H1 (cell line): ENCODE measurements around the gene MCC. TPM values are rescaled to one million over a fixed set of nuclear protein-coding genes. Genes with fewer than 3 reads are reported as not detected.

Experiments
- CTCF ChIA-PET: fragments of 300-600 bp; sonication (Branson Sonifier 250); formaldehyde crosslinking; loops from one replicate; lab custom pipeline; 2021; ENCODE audit not compliant: partially characterized antibody; lab: Charles Lee
- POLR2A ChIA-PET: fragments of 300-600 bp; sonication (Branson Sonifier 250); formaldehyde crosslinking; loops from one replicate; lab custom pipeline; 2021; ENCODE audit warnings: inconsistent platforms; ENCODE audit not compliant: partially characterized antibody; lab: Charles Lee
- DNase-seq, 2 experiments: peaks; one replicate each; pipeline versions ENCODE4 v3.0.0 to v3.0.0-alpha.2; 2010 to 2022; ENCODE audit warnings: low spot score in 2 of 2, low read depth in 1 of 2, mixed read lengths in 1 of 2
- FAIRE-seq: peaks from 2 replicates; lab custom pipeline; 2011; peaks lifted over from hg19 to GRCh38; lab: Jason Lieb, UNC
- H2AFZ ChIP-seq: 2 replicates; pipeline ENCODE4 v1.8.1; 2012; ENCODE audit warnings: low read length, inconsistent platforms
- H2AK5ac ChIP-seq: 2 replicates; pipeline ENCODE4 v1.6.1; 2013; ENCODE audit warnings: low read depth, low read length
- H2BK120ac ChIP-seq: replicated peaks from 2 replicates; pipeline ENCODE3; 2013; ENCODE audit warnings: low read depth, low read length, inconsistent platforms
- H2BK12ac ChIP-seq: 2 replicates; pipeline ENCODE4 v1.6.1; 2013; ENCODE audit warnings: low read depth, low read length
- H2BK15ac ChIP-seq: 2 replicates; pipeline ENCODE4 v1.6.1; 2013; ENCODE audit warnings: low read length
- H2BK20ac ChIP-seq: 2 replicates; pipeline ENCODE4 v1.6.1; 2013; ENCODE audit warnings: low read length
- H2BK5ac ChIP-seq: 2 replicates; pipeline ENCODE4 v1.6.1; 2013; ENCODE audit warnings: low read depth, low read length
- H3K14ac ChIP-seq: 2 replicates; pipeline ENCODE4 v1.6.1; 2013; ENCODE audit warnings: inconsistent platforms; ENCODE audit not compliant: insufficient read length
- H3K18ac ChIP-seq: 2 replicates; pipeline ENCODE4 v1.6.1; 2013; ENCODE audit warnings: low read length; ENCODE audit errors: extremely low read depth
- H3K23ac ChIP-seq: 2 replicates; pipeline ENCODE4 v1.6.1; 2013; ENCODE audit warnings: inconsistent platforms; ENCODE audit not compliant: insufficient read length
- H3K23me2 ChIP-seq: 2 replicates; pipeline ENCODE4 v1.6.1; 2013; ENCODE audit warnings: low read depth, low read length
- H3K27ac ChIP-seq: 2 replicates; pipeline ENCODE4 v1.6.1; 2011; ENCODE audit warnings: low read depth, low read length, inconsistent platforms
- H3K27me3 ChIP-seq, 4 experiments: replicated peaks in 1 of 4; 1 replicate in 1 of 4; 2 replicates in 3 of 4; pipeline versions ENCODE4 v1.6.1 to v1.8.1; 2011 to 2013; ENCODE audit warnings: low read length in 3 of 4, mild to moderate bottlenecking in 3 of 4, inconsistent platforms in 2 of 4, mixed read lengths in 2 of 4, moderate library complexity in 1 of 4; ENCODE audit not compliant: control insufficient read depth in 3 of 4, insufficient read depth in 3 of 4; ENCODE audit errors: extremely low read depth in 1 of 4
- H3K36me3 ChIP-seq, 4 experiments: 2 replicates each; pipeline versions ENCODE4 v1.6.1 to v1.8.1; 2011 to 2013; ENCODE audit warnings: mild to moderate bottlenecking in 4 of 4, low read length in 3 of 4, moderate library complexity in 2 of 4, control low read depth in 1 of 4, inconsistent platforms in 1 of 4; ENCODE audit not compliant: insufficient read depth in 4 of 4, control insufficient read depth in 2 of 4
- H3K4ac ChIP-seq: replicated peaks from 2 replicates; pipeline ENCODE3; 2013; ENCODE audit warnings: low read length, low read depth, mixed read lengths, inconsistent platforms; ENCODE audit not compliant: insufficient read length
- H3K4me1 ChIP-seq, 4 experiments: replicated peaks in 1 of 4; 1 replicate in 1 of 4; 2 replicates in 3 of 4; pipeline versions ENCODE4 v1.6.1 to v1.8.1; 2011 to 2013; ENCODE audit warnings: low read length in 3 of 4, inconsistent platforms in 2 of 4, mixed read lengths in 1 of 4; ENCODE audit not compliant: insufficient read depth in 4 of 4, control insufficient read depth in 3 of 4
- H3K4me2 ChIP-seq, 2 experiments: 2 replicates each; pipeline versions ENCODE4 v1.6.1 to v1.8.1; 2011 to 2013; ENCODE audit warnings: low read depth in 2 of 2, low read length in 2 of 2, control low read depth in 1 of 2, inconsistent platforms in 1 of 2, mild to moderate bottlenecking in 1 of 2; ENCODE audit not compliant: insufficient read depth in 1 of 2
- H3K4me3 ChIP-seq, 4 experiments: fragments of 200-600, 300-600 bp in 1 of 4; sonication (generic), shearing (Covaris generic), sonication (Bioruptor Twin) in 1 of 4; 2 replicates each; pipeline versions ENCODE4 v1.5.1 to v1.8.1; 2011 to 2016; ENCODE audit warnings: low read length in 4 of 4, low read depth in 3 of 4, control low read depth in 2 of 4, inconsistent platforms in 2 of 4, mild to moderate bottlenecking in 2 of 4, mixed read lengths in 1 of 4, moderate library complexity in 1 of 4; ENCODE audit not compliant: insufficient read depth in 2 of 4; ENCODE audit errors: extremely low read depth in 1 of 4
- H3K56ac ChIP-seq: replicated peaks from 2 replicates; pipeline ENCODE3; 2013; ENCODE audit warnings: low read depth, mild to moderate bottlenecking, mixed read lengths, low read length, inconsistent platforms; ENCODE audit not compliant: insufficient read length
- H3K79me1 ChIP-seq: 2 replicates; pipeline ENCODE4 v1.6.1; 2013; ENCODE audit warnings: low read depth, low read length, control low read depth
- H3K79me2 ChIP-seq, 2 experiments: 2 replicates each; pipeline versions ENCODE4 v1.6.1 to v1.8.1; 2012 to 2013; ENCODE audit warnings: low read length in 2 of 2, mild to moderate bottlenecking in 2 of 2, inconsistent platforms in 1 of 2; ENCODE audit not compliant: insufficient read depth in 2 of 2, control insufficient read depth in 1 of 2
- H3K9ac ChIP-seq, 4 experiments: replicated peaks in 1 of 4; 1 replicate in 1 of 4; 2 replicates in 3 of 4; pipeline versions ENCODE4 v1.6.1 to v1.8.1; 2011 to 2013; ENCODE audit warnings: low read depth in 3 of 4, low read length in 3 of 4, control low read depth in 2 of 4, mild to moderate bottlenecking in 2 of 4, moderate library complexity in 2 of 4, inconsistent platforms in 1 of 4; ENCODE audit errors: extremely low read depth in 1 of 4
- H3K9me3 ChIP-seq, 2 experiments: 2 replicates each; pipeline versions ENCODE4 v1.6.1 to v1.8.1; 2012 to 2013; ENCODE audit warnings: mild to moderate bottlenecking in 2 of 2, moderate library complexity in 2 of 2, control low read depth in 1 of 2, inconsistent platforms in 1 of 2, low read depth in 1 of 2, low read length in 1 of 2, mixed read lengths in 1 of 2; ENCODE audit not compliant: insufficient read depth in 2 of 2
- H4K20me1 ChIP-seq, 2 experiments: replicated peaks in 1 of 2; 2 replicates each; pipeline versions ENCODE3 to v1.8.1; 2011 to 2013; ENCODE audit warnings: inconsistent platforms in 2 of 2, low read length in 2 of 2, mild to moderate bottlenecking in 1 of 2; ENCODE audit not compliant: insufficient read depth in 2 of 2, control insufficient read depth in 1 of 2
- H4K5ac ChIP-seq: 2 replicates; pipeline ENCODE4 v1.6.1; 2013; ENCODE audit warnings: low read length, low read depth, mixed read lengths, inconsistent platforms; ENCODE audit not compliant: insufficient read length
- H4K8ac ChIP-seq: 2 replicates; pipeline ENCODE4 v1.8.0; 2013; ENCODE audit warnings: mild to moderate bottlenecking, moderate library complexity, low read length, inconsistent platforms; ENCODE audit not compliant: insufficient read depth; ENCODE audit errors: extremely low read depth
- H4K91ac ChIP-seq: replicated peaks from 2 replicates; pipeline ENCODE3; 2013; ENCODE audit warnings: low read length, mixed read lengths, inconsistent platforms; ENCODE audit not compliant: insufficient read length
- ATF2 ChIP-seq: IDR thresholded peaks from 2 replicates; pipeline ENCODE4 v1.6.1; 2012; ENCODE audit warnings: low read length, inconsistent platforms
- WGBS, 2 experiments: shearing (Covaris generic) in 1 of 2; methylation state at CpG; one replicate each; pipeline versions ENCODE4 v1.1.6 to v1.1.7; 2013 to 2015; ENCODE audit warnings: low lambda C conversion rate in 2 of 2, mixed read lengths in 2 of 2, inconsistent platforms in 1 of 2, low coverage in 1 of 2, missing lambda C conversion rate in 1 of 2; ENCODE audit not compliant: insufficient replicate concordance in 2 of 2, insufficient coverage in 1 of 2, insufficient read length in 1 of 2; ENCODE audit errors: extremely low coverage in 1 of 2, missing lambda C conversion rate in 1 of 2; 5-methylcytosine and 5-hydroxymethylcytosine counted together
- polyA plus RNA-seq, 7 experiments: library from polyadenylated mRNA; depleted of rRNA in 3 of 7; stranded (reverse) in 5 of 7; unstranded in 2 of 7; fragments of >200 nt in 5 of 7; fragments of 200-250 nt in 2 of 7; gene quantifications; 1 replicate in 5 of 7; 2 replicates in 1 of 7; 4 replicates in 1 of 7; pipeline versions ENCODE4 v1.2.1 to v1.2.3, GENCODE V29; 2011 to 2013; ENCODE audit warnings: missing spikeins in 2 of 7, mixed read lengths in 2 of 7
- total RNA-seq: library from RNA; stranded (reverse); fragmentation: NEBNext Ultra II Directional; extraction: Animal tissue kit (Norgen Biotek cat#: 25700); gene quantifications from 2 replicates; pipeline ENCODE4 v1.2.1, GENCODE V29; 2021

MCC gene
- total and polyA plus RNA-seq, 2 of the 8 experiments (the other 6 are each of a cell fraction or from before 2014, with no cell fraction given), result 2.6 to 18.3 TPM

- no peak overlapping the region for H2BK20ac ChIP-seq
- no peaks in the 10 kb centered on the region for H3K79me2 ChIP-seq
- H3K14ac ChIP-seq, result no peak overlapping the region
- no peak overlapping the region for H3K4ac ChIP-seq
- H2AK5ac ChIP-seq, result no peak overlapping the region
- FAIRE-seq (no peak), DNase-seq (no peak)
- H3K4me1 ChIP-seq, result peaks cover 0 to 2% (median 0%) of the 10 kb centered on the region in 4 experiments; a peak in 1 of 7 replicates
- H3K9me3 ChIP-seq, result no peaks in the 10 kb centered on the region
- whole genome bisulfite sequencing, 2 experiments, result 89% methylated on average over 2 of the region's 2 CpGs; no CpG with 5 or more reads in 1 of the 2 experiments
- no peak overlapping the region for H3K9ac ChIP-seq
- no peak overlapping the region for H3K23ac ChIP-seq
- no peak overlapping the region for H2BK5ac ChIP-seq
- no peak overlapping the region for H3K4me3 ChIP-seq
- no peak overlapping the region for H3K18ac ChIP-seq
- H2BK15ac ChIP-seq, result no peak overlapping the region
- ChIA-PET POLR2A (no interaction called here), CTCF (interaction anchor here (1.3 to 2.0 kb wide), 3 partner anchors 9 to 23 kb away, joined by 4 to 6 read pairs (median 5); no protein-coding TSS in a partner anchor)
- H2BK120ac ChIP-seq, result no peak overlapping the region
- H2AFZ ChIP-seq, result no peak overlapping the region
- H3K4me2 ChIP-seq, result no peak overlapping the region
- no peak overlapping the region for H4K91ac ChIP-seq
- no peak overlapping the region for H3K56ac ChIP-seq
- no peaks in the 10 kb centered on the region for H3K27me3 ChIP-seq
- no peaks in the 10 kb centered on the region for H3K79me1 ChIP-seq
- no peaks in the 10 kb centered on the region; the same call in 1 of the 2 replicates for H3K23me2 ChIP-seq
- H4K5ac ChIP-seq, result no peak overlapping the region
- H3K36me3 ChIP-seq, result peaks cover 0 to 2% (median 0%) of the 10 kb centered on the region in 4 experiments; a peak in 1 of 8 replicates
- no peaks in the 10 kb centered on the region for H4K20me1 ChIP-seq
- H4K8ac ChIP-seq, result no peak overlapping the region
- H2BK12ac ChIP-seq, result no peak overlapping the region
- H3K27ac ChIP-seq, result no peak overlapping the region
- TF ChIP-seq ATF2, result no peak
These were observed 387.3 kb downstream of the MCC start for GRCh38 chr5:113100981-113101380.
